ENCODE measurements around the gene SENP8.
"Not testable (repeated sequence)": the region's sequence is repeated elsewhere in the genome, so short reads cannot be mapped to it uniquely, and the experiment has no call there.

Gene SENP8

GRCh38 chr15:72086920-72087648 is 31.1 kb upstream of the SENP8 start:
- H3K27me3 ChIP-seq (ENCODE audit: control insufficient read depth, insufficient read depth, low read length, poor library complexity, severe bottlenecking): no peaks in the 10 kb centered on the region

GRCh38 chr15:72092006-72092405 is 26.2 kb upstream of the SENP8 start:
- Histone ChIP-seq H3K27ac (ENCODE audit: insufficient read depth, low read depth, low read length, poor library complexity, severe bottlenecking) (no peak overlapping the region), H3K4me1 (ENCODE audit: control insufficient read depth, insufficient read depth, low read length) (no peaks in the 10 kb centered on the region), H3K36me3 (ENCODE audit: control insufficient read depth, insufficient read depth, low read length) (no peaks in the 10 kb centered on the region), H3K27me3 (ENCODE audit: control insufficient read depth, insufficient read depth, low read length, poor library complexity, severe bottlenecking) (no peaks in the 10 kb centered on the region), H3K9me3 (ENCODE audit: control insufficient read depth, low read length) (no peaks in the 10 kb centered on the region), H3K4me3 (ENCODE audit: insufficient read depth, low read depth, low read length) (no peak overlapping the region)
- WGBS, 2 experiments: 96 to 100% methylated on average over 3 of the region's 3 CpGs

More at GRCh38 chr15:72086920-72087648, 31.1 kb upstream of the SENP8 start:
- Histone ChIP-seq H3K4me3 (ENCODE audit: insufficient read depth, low read depth, low read length) (no peak overlapping the region), H3K27ac (ENCODE audit: insufficient read depth, low read depth, low read length, poor library complexity, severe bottlenecking) (no peak overlapping the region), H3K4me1 (ENCODE audit: control insufficient read depth, insufficient read depth, low read length) (no peaks in the 10 kb centered on the region), H3K9me3 (ENCODE audit: control insufficient read depth, low read length) (no peaks in the 10 kb centered on the region), H3K36me3 (ENCODE audit: control insufficient read depth, insufficient read depth, low read length) (no peaks in the 10 kb centered on the region)
- WGBS, 2 experiments: 93 to 95% methylated on average over 9 of the region's 9 CpGs

- H3K36me3 ChIP-seq (ENCODE audit: control insufficient read depth, insufficient read depth, low read length): no peaks in the 10 kb centered on the region
- H3K4me3 ChIP-seq (ENCODE audit: insufficient read depth, low read depth, low read length): no peak overlapping the region
Measured at GRCh38 chr15:72092691-72093090, 25.5 kb upstream of the SENP8 start.

GRCh38 chr15:72096796-72097195 is 21.4 kb upstream of the SENP8 start:
- 88% methylated on average over 1 of the region's 1 CpG; no CpG with 5 or more reads in 1 of the 2 experiments for WGBS, 2 experiments
- no peaks in the 10 kb centered on the region for H3K36me3 ChIP-seq (ENCODE audit: control insufficient read depth, insufficient read depth, low read length)
- H3K4me1 ChIP-seq (ENCODE audit: control insufficient read depth, insufficient read depth, low read length): no peaks in the 10 kb centered on the region
- H3K4me3 ChIP-seq (ENCODE audit: insufficient read depth, low read depth, low read length): no peak overlapping the region
- H3K27me3 ChIP-seq (ENCODE audit: control insufficient read depth, insufficient read depth, low read length, poor library complexity, severe bottlenecking): no peaks in the 10 kb centered on the region
- H3K9me3 ChIP-seq (ENCODE audit: control insufficient read depth, low read length): no peaks in the 10 kb centered on the region
- no peak overlapping the region for H3K27ac ChIP-seq (ENCODE audit: insufficient read depth, low read depth, low read length, poor library complexity, severe bottlenecking)

More at GRCh38 chr15:72092691-72093090, 25.5 kb upstream of the SENP8 start:
- Histone ChIP-seq H3K27me3 (ENCODE audit: control insufficient read depth, insufficient read depth, low read length, poor library complexity, severe bottlenecking) (no peaks in the 10 kb centered on the region), H3K4me1 (ENCODE audit: control insufficient read depth, insufficient read depth, low read length) (no peaks in the 10 kb centered on the region), H3K9me3 (ENCODE audit: control insufficient read depth, low read length) (no peaks in the 10 kb centered on the region), H3K27ac (ENCODE audit: insufficient read depth, low read depth, low read length, poor library complexity, severe bottlenecking) (no peak overlapping the region)

- no peaks in the 10 kb centered on the region for H3K9me3 ChIP-seq (ENCODE audit: control insufficient read depth, low read length)
- H3K27me3 ChIP-seq (ENCODE audit: control insufficient read depth, insufficient read depth, low read length, poor library complexity, severe bottlenecking): no peaks in the 10 kb centered on the region
- no peak overlapping the region for H3K27ac ChIP-seq (ENCODE audit: insufficient read depth, low read depth, low read length, poor library complexity, severe bottlenecking)
- H3K4me3 ChIP-seq (ENCODE audit: insufficient read depth, low read depth, low read length): no peak overlapping the region
- no peaks in the 10 kb centered on the region for H3K36me3 ChIP-seq (ENCODE audit: control insufficient read depth, insufficient read depth, low read length)
- no peaks in the 10 kb centered on the region for H3K4me1 ChIP-seq (ENCODE audit: control insufficient read depth, insufficient read depth, low read length)
Measured at GRCh38 chr15:72098040-72098439, 20.2 kb upstream of the SENP8 start.

GRCh38 chr15:72099155-72099554 is 19.0 kb upstream of the SENP8 start:
- H3K9me3 ChIP-seq (ENCODE audit: control insufficient read depth, low read length): no peaks in the 10 kb centered on the region
- no peaks in the 10 kb centered on the region for H3K27me3 ChIP-seq (ENCODE audit: control insufficient read depth, insufficient read depth, low read length, poor library complexity, severe bottlenecking)
- H3K27ac ChIP-seq (ENCODE audit: insufficient read depth, low read depth, low read length, poor library complexity, severe bottlenecking): no peak overlapping the region
- WGBS, 2 experiments: 94 to 98% methylated on average over 4 of the region's 4 CpGs
- no peaks in the 10 kb centered on the region for H3K36me3 ChIP-seq (ENCODE audit: control insufficient read depth, insufficient read depth, low read length)
- no peaks in the 10 kb centered on the region for H3K4me1 ChIP-seq (ENCODE audit: control insufficient read depth, insufficient read depth, low read length)
- no peak overlapping the region for H3K4me3 ChIP-seq (ENCODE audit: insufficient read depth, low read depth, low read length)

- WGBS, 2 experiments: 97% methylated on average over 12 to 23 of the region's 33 CpGs
- H3K4me3 ChIP-seq (ENCODE audit: insufficient read depth, low read depth, low read length): not testable (repeated sequence)
Measured at GRCh38 chr15:72100551-72100950, 17.7 kb upstream of the SENP8 start.

GRCh38 chr15:72105111-72105510 is 13.1 kb upstream of the SENP8 start:
- no peaks in the 10 kb centered on the region for H3K4me1 ChIP-seq (ENCODE audit: control insufficient read depth, insufficient read depth, low read length)
- no peak overlapping the region for H3K27ac ChIP-seq (ENCODE audit: insufficient read depth, low read depth, low read length, poor library complexity, severe bottlenecking)
- 92 to 94% methylated on average over 3 of the region's 3 CpGs for WGBS, 2 experiments
- H3K4me3 ChIP-seq (ENCODE audit: insufficient read depth, low read depth, low read length): no peak overlapping the region
- no peaks in the 10 kb centered on the region for H3K27me3 ChIP-seq (ENCODE audit: control insufficient read depth, insufficient read depth, low read length, poor library complexity, severe bottlenecking)
- no peaks in the 10 kb centered on the region for H3K9me3 ChIP-seq (ENCODE audit: control insufficient read depth, low read length)
- H3K36me3 ChIP-seq (ENCODE audit: control insufficient read depth, insufficient read depth, low read length): no peaks in the 10 kb centered on the region

More at GRCh38 chr15:72100551-72100950, 17.7 kb upstream of the SENP8 start:
- H3K27ac ChIP-seq (ENCODE audit: insufficient read depth, low read depth, low read length, poor library complexity, severe bottlenecking); H3K27me3 ChIP-seq (ENCODE audit: control insufficient read depth, insufficient read depth, low read length, poor library complexity, severe bottlenecking); H3K36me3 ChIP-seq (ENCODE audit: control insufficient read depth, insufficient read depth, low read length); H3K4me1 ChIP-seq (ENCODE audit: control insufficient read depth, insufficient read depth, low read length); H3K9me3 ChIP-seq (ENCODE audit: control insufficient read depth, low read length): not testable (repeated sequence)

GRCh38 chr15:72106068-72106467 is 12.1 kb upstream of the SENP8 start:
- H3K9me3 ChIP-seq (ENCODE audit: control insufficient read depth, low read length): no peaks in the 10 kb centered on the region
- 96 to 100% methylated on average over 2 of the region's 2 CpGs for WGBS, 2 experiments

GRCh38 chr15:72110355-72110754 is 7.8 kb upstream of the SENP8 start:
- no peak overlapping the region for H3K27ac ChIP-seq (ENCODE audit: insufficient read depth, low read depth, low read length, poor library complexity, severe bottlenecking)
- H3K27me3 ChIP-seq (ENCODE audit: control insufficient read depth, insufficient read depth, low read length, poor library complexity, severe bottlenecking): no peaks in the 10 kb centered on the region
- H3K36me3 ChIP-seq (ENCODE audit: control insufficient read depth, insufficient read depth, low read length): no peaks in the 10 kb centered on the region
- no peak overlapping the region for H3K4me3 ChIP-seq (ENCODE audit: insufficient read depth, low read depth, low read length)
- no peaks in the 10 kb centered on the region for H3K4me1 ChIP-seq (ENCODE audit: control insufficient read depth, insufficient read depth, low read length)
- WGBS, 2 experiments: 92 to 94% methylated on average over 3 of the region's 3 CpGs
- H3K9me3 ChIP-seq (ENCODE audit: control insufficient read depth, low read length): no peaks in the 10 kb centered on the region

More at GRCh38 chr15:72106068-72106467, 12.1 kb upstream of the SENP8 start:
- no peak overlapping the region for H3K4me3 ChIP-seq (ENCODE audit: insufficient read depth, low read depth, low read length)
- H3K27me3 ChIP-seq (ENCODE audit: control insufficient read depth, insufficient read depth, low read length, poor library complexity, severe bottlenecking): no peaks in the 10 kb centered on the region
- H3K4me1 ChIP-seq (ENCODE audit: control insufficient read depth, insufficient read depth, low read length): no peaks in the 10 kb centered on the region
- H3K27ac ChIP-seq (ENCODE audit: insufficient read depth, low read depth, low read length, poor library complexity, severe bottlenecking): no peak overlapping the region
- no peaks in the 10 kb centered on the region for H3K36me3 ChIP-seq (ENCODE audit: control insufficient read depth, insufficient read depth, low read length)
